HepG2 (cell line): Measurements from ENCODE around the gene TYMP. TPM values are rescaled to one million over a fixed set of nuclear protein-coding genes. Genes with fewer than 3 reads are reported as not detected.

Experiments
- CEBPG ChIP-seq: IDR thresholded peaks from 2 replicates; pipeline ENCODE4 v1.6.1; 2016
- DR1 ChIP-seq: sonication (generic); formaldehyde crosslinking; IDR thresholded peaks from 2 replicates; pipeline ENCODE4 v1.8.0; 2021; ENCODE audit warnings: mild to moderate bottlenecking, missing genetic modification reagents, inconsistent platforms
- HMGXB3 ChIP-seq: sonication (generic); formaldehyde crosslinking; IDR thresholded peaks from 2 replicates; pipeline ENCODE4 v1.4.0; 2020; ENCODE audit warnings: missing genetic modification reagents, borderline replicate concordance
- HNF1B ChIP-seq: sonication (generic); formaldehyde crosslinking; IDR thresholded peaks from 2 replicates; pipeline ENCODE4 v1.5.1; 2020; ENCODE audit warnings: mild to moderate bottlenecking, moderate library complexity, missing genetic modification reagents
- IRF2 ChIP-seq: IDR thresholded peaks from 2 replicates; pipeline ENCODE4 v1.6.1; 2018; ENCODE audit warnings: missing genetic modification reagents, missing compliant biosample characterization
- KAT2B ChIP-seq: fragments of 150-350 bp; IDR thresholded peaks from 2 replicates; pipeline ENCODE4 v1.6.1; 2014; ENCODE audit warnings: low read depth, low read length, borderline replicate concordance
- KDM4B ChIP-seq: sonication (generic); formaldehyde crosslinking; IDR thresholded peaks from 2 replicates; pipeline ENCODE4 v1.4.0; 2020; ENCODE audit warnings: missing genetic modification reagents
- KDM5B ChIP-seq: sonication (generic); formaldehyde crosslinking; IDR thresholded peaks from 2 replicates; pipeline ENCODE4 v1.4.0; 2020; ENCODE audit warnings: missing genetic modification reagents, mild to moderate bottlenecking, borderline replicate concordance
- MIXL1 ChIP-seq: IDR thresholded peaks from 2 replicates; pipeline ENCODE4 v1.6.1; 2016
- MTA3 ChIP-seq: sonication (generic); formaldehyde crosslinking; IDR thresholded peaks from 2 replicates; pipeline ENCODE4 v1.4.0; 2020; ENCODE audit warnings: missing genetic modification reagents
- MXD4 ChIP-seq: IDR thresholded peaks from 2 replicates; pipeline ENCODE4 v1.6.1; 2016; ENCODE audit warnings: mild to moderate bottlenecking, missing biosample characterization, missing genetic modification reagents
- MYC ChIP-seq: sonication (generic); formaldehyde crosslinking; IDR thresholded peaks from 2 replicates; pipeline ENCODE4 v1.9.0; 2021; ENCODE audit warnings: missing genetic modification reagents, borderline replicate concordance
- POLR2G ChIP-seq: fragments of 200-400 bp; formaldehyde crosslinking; IDR thresholded peaks from 2 replicates; pipeline ENCODE4 v1.6.1; 2018; ENCODE audit warnings: mild to moderate bottlenecking, low read depth, low read length, moderate library complexity
- SNRNP70 ChIP-seq: fragments of 200-400 bp; formaldehyde crosslinking; IDR thresholded peaks from 2 replicates; pipeline ENCODE4 v1.6.1; 2017; ENCODE audit warnings: mild to moderate bottlenecking, low read depth, low read length, moderate library complexity
- TERF1 ChIP-seq: sonication (generic); formaldehyde crosslinking; IDR thresholded peaks from 2 replicates; pipeline ENCODE4 v1.8.0; 2022; ENCODE audit warnings: mild to moderate bottlenecking, missing genetic modification reagents, moderate library complexity
- ZBTB38 ChIP-seq: sonication (generic); formaldehyde crosslinking; IDR thresholded peaks from 2 replicates; pipeline ENCODE4 v1.5.1; 2020; ENCODE audit warnings: mild to moderate bottlenecking, missing genetic modification reagents
- ZNF317 ChIP-seq: sonication (generic); formaldehyde crosslinking; IDR thresholded peaks from 2 replicates; pipeline ENCODE4 v1.5.0; 2020; ENCODE audit warnings: mild to moderate bottlenecking, missing genetic modification reagents
- ZNF354B ChIP-seq: sonication (generic); formaldehyde crosslinking; IDR thresholded peaks from 2 replicates; pipeline ENCODE4 v1.8.0; 2022; ENCODE audit warnings: mild to moderate bottlenecking, missing genetic modification reagents
- ZNF362 ChIP-seq: sonication (generic); formaldehyde crosslinking; IDR thresholded peaks from 2 replicates; pipeline ENCODE4 v1.4.0; 2020; ENCODE audit warnings: missing genetic modification reagents, mild to moderate bottlenecking, borderline replicate concordance
- ZNF577 ChIP-seq: sonication (generic); formaldehyde crosslinking; IDR thresholded peaks from 2 replicates; pipeline ENCODE4 v1.4.0; 2020; ENCODE audit warnings: mild to moderate bottlenecking, low read depth, missing genetic modification reagents, borderline replicate concordance
- ZSCAN20 ChIP-seq: sonication (generic); formaldehyde crosslinking; IDR thresholded peaks from 2 replicates; pipeline ENCODE4 v1.4.0; 2020; ENCODE audit warnings: missing genetic modification reagents, mild to moderate bottlenecking, borderline replicate concordance
- polyA plus RNA-seq, 8 experiments: library from polyadenylated mRNA; depleted of rRNA in 3 of 8; stranded (reverse) in 7 of 8; unstranded in 1 of 8; fragments of >200 nt; fragmentation: Illumina TruSeq in 4 of 8; extraction: Trizol in 4 of 8; gene quantifications; 2 replicates each; pipeline versions ENCODE4 v1.2.1 to v1.2.3, GENCODE V29; 2011 to 2016; ENCODE audit warnings: low read depth in 4 of 8, missing spikeins in 1 of 8, mixed read lengths in 1 of 8; ENCODE audit not compliant: insufficient read depth in 1 of 8
- total RNA-seq, 5 experiments: library from RNA; depleted of rRNA; stranded (reverse); fragments of >200 nt; fragmentation: Illumina TruSeq; extraction: Trizol; gene quantifications; 2 replicates each; pipeline ENCODE4 v1.2.3, GENCODE V29; 2016; ENCODE audit warnings: low read depth in 1 of 5

The TYMP gene
- total and polyA plus RNA-seq, 2 of the 13 experiments (the other 11 are each of a cell fraction or from before 2014, with no cell fraction given): 3.9 to 4.3 TPM

GRCh38 chr22:50576070-50576469, 46.3 kb upstream of the TYMP start (continued):
- no peak for TF ChIP-seq HMGXB3 (CRISPR knock-in tag)
- TF ChIP-seq MXD4 (CRISPR knock-in tag): no peak
- TF ChIP-seq SNRNP70: no peak
- no peak for TF ChIP-seq ZNF354B (CRISPR knock-in tag)
- no peak for TF ChIP-seq MTA3 (CRISPR knock-in tag)
- no peak for TF ChIP-seq ZSCAN20
- TF ChIP-seq HNF1B (CRISPR knock-in tag): peak; percentile 46; the same call in 1 of the 2 replicates
- peak; percentile 43; the same call in 1 of the 2 replicates for TF ChIP-seq DR1
- no peak for TF ChIP-seq KDM4B (CRISPR knock-in tag)
- TF ChIP-seq TERF1 (CRISPR knock-in tag): no peak
- no peak for TF ChIP-seq ZNF317 (CRISPR knock-in tag)
- TF ChIP-seq KAT2B: no peak
- peak; percentile 32; the same call in 1 of the 2 replicates for TF ChIP-seq ZNF362 (CRISPR knock-in tag)
- no peak for TF ChIP-seq KDM5B (CRISPR knock-in tag)
- TF ChIP-seq MYC (CRISPR knock-in tag): no peak
- no peak for TF ChIP-seq POLR2G
- TF ChIP-seq MIXL1 (CRISPR knock-in tag): 0 out of 2 replicates have a peak, but pooled peaks have one; percentile 47
- TF ChIP-seq ZBTB38 (CRISPR knock-in tag): 0 out of 2 replicates have a peak, but pooled peaks have one; percentile 21
- TF ChIP-seq CEBPG: 0 out of 2 replicates have a peak, but pooled peaks have one; percentile 9
- no peak for TF ChIP-seq ZNF577 (CRISPR knock-in tag)
- TF ChIP-seq IRF2: 0 out of 2 replicates have a peak, but pooled peaks have one; percentile 41
